ENCODE measurements around the gene EVC2.
"Not testable (repeated sequence)": the region's sequence is repeated elsewhere in the genome, so short reads cannot be mapped to it uniquely, and the experiment has no call there.

EVC2 gene

DNA sequence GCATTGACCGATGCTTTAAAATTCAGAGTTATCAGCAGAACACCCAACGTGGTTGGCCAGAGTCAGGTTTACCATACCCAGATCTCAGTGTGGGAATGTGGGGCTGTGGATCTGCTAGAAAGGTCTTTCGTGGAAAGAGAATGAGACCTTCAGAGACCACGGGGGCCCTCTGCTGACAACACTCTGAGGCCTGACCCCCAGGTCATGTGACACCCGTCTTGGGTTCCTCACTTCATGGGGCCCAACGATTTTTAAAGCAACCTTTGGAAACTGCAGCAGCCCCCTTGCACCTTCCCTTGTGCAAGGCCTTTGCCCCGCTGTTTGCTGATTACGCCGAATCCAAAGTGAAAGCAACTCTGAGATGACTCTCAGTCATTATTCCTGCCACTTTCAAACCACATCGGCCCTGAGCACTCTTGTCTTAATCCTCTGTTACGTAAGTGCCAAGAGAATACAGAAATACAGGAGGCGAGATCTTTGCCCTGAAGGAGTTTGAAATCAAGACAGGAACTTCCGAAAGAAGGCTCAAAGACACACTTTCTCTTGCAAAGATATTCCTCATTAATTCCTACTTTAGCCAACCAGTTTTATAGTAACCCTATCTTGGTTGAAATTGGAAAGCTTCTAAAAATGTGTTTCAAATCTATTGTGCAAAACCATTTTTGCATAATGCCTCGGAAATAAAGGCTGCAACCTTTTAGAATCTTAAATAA lies 88.3 kb downstream of the EVC2 start:
- no peak for DNase-seq (ENCODE audit: low spot score)

DNA sequence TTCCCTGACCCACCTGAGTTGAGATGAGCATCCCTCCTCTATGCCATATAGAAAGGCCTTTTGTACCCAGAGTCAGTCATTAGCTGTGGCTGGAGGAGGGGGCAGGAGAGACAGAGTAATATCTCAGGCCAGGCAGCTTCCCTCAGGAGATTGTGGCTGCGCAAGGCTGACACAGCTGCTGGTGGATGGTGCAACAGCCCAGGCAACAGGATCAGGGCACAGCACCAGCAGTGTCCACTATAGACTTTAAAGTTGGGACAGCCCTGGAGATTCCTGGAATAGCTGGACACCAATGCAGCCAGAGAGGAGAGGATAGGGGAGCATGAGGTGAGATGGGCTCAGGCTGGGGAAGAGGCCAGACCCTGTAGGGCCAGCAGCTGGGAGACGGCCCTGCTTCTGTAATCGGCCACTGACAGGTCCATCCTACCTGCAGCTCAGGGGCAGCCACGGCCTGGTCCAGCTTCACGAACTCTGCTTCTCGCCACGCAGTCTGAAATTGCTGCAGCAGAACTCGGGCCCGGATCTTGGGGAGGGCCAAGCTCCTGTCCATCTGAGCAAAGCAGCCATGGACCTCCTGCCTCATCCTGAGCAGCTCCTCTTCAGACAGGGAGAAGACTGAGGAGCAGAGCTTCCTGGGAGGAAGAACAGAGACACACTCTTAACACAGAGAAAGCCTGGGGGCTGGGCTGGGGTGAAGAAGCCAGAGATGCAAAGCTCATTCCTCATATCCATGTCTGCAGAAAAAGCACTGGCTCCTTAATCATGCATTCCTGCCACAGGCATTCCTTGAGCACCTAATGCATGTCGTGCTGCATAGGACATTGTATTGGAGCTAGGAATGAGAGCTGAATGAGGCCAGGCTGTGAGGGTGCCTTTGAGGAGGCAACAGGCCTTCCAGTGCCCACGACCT lies 90.1 kb downstream of the EVC2 start:
- DNase-seq (ENCODE audit: low spot score): no peak

DNA sequence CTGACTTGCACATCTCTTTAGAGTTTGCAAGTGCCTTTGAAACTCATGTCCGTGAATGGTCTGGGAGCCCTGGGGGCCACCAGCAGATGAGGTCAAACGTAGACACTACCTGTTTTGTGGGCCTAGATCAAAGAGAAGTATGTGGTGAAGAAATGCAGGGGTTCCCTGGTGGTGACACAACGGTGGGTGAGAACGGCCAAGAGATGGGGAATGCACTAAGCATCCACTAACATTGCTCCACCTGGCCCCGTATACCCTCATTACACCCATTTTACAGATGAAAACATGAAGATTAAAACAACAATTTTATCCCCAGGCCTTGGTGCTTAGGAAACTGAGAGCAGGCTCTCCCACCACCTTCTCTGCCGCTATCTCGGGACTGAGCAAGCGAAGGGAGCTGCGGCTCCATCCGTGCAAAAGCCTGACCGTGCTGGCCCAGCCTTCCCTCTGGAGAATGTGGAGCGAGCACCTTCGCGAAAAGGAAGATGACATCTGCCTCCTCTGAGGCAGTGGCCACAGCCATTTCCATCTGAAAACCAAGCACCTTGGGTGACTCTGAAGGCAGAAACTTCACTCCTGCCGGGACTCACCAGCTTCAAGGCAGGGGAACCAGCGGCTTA lies 91.9 kb downstream of the EVC2 start:
- no peak for DNase-seq (ENCODE audit: low spot score)

DNA sequence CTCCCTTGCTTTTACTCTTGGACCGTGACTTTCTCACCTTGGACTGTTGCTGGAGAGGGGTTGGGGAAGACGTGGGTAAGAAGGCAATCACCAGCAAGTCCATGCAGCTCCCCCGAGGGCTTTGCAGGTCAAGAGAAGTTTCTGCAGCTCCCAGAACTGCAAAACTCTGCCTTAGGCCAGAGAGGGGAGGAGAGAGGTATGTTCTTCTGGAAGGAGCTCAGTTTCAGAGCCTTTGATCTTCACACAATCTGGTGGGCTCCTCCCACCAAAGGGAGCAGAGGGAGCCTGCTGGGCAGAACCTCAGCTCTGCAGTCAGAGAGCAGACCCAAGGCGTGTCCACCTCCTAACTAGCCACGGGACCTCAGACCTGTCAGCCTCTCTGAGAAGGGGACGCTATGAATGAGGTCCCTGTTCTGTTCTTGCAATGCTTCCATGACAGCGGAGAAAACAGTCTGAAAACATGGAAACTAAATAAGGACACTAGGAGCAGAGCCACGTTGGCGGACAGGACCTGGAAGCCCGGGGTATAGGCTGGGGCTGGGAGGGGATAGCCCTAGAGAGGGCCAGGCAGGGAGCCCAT lies 92.8 kb downstream of the EVC2 start:
- DNase-seq (ENCODE audit: low spot score): peak; percentile 10

DNA sequence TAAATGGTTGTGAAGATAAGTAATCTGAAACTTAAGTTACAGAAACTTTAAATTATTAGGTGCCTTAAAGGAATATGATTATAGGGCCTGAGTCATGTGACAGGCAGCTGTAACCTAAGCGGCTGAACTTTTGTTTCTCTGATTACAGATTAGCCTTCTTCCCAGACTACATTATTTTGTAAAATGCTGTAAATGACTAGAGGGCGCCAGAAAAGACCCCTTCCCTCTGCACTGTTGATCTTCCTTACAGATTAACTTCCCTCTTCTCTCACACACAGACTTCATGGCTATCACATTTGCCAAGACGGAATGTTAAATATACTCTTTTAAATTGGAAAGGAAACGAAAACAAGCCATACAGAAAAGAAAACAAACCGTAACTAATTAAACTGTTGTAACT lies 96.6 kb downstream of the EVC2 start:
- DNase-seq (ENCODE audit: low spot score): no peak

DNA sequence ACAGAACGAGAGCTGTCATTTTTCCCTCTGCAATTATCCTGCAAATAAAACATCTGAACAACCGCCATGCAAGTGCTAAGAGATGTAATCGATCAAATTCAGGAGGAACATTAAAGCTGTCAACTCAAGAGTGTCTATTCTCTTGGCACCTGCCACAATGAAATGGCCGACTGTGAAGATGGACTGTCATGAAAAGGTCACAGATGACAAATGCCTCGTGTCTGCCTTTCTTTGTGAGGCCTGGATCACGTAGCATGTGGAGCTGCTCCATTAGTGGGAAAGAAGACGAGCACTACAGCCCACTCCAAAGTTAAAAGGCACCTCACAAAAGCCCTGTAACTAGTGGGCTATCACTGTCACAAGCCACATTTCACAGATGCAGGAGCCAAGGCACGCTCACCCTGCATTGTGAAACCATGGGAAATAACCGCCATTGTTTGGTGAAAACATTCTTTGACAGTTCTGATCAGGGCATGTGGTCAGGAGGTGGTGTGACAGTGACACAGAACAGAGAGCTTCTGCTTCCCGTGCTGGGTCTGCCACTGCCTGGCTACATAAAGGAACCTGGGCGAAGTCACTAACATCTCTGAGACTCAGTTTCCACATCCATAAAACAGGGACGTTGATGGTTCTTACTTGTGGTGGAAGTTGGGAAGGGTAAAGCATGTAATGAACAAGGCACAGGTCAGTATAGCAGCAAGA lies 98.9 kb downstream of the EVC2 start:
- no peak for DNase-seq (ENCODE audit: low spot score)

DNA sequence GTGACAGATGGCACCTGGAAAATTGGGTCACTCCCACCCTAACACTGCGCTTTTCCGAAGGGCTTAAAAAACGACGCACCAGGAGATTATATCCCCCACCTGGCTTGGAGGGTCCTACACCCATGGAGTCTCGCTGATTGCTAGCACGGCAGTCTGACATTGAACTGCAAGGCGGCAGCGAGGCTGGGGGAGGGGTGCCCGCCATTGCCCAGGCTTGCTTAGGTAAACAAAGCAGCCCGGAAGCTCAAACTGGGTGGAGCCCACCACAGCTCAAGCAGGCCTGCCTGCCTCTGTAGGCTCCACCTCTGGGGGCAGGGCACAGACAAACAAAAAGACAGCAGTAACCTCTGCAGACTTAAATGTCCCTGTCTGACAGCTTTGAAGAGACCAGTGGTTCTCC lies 114.5 kb downstream of the EVC2 start:
- DNase-seq (ENCODE audit: low spot score): not testable (repeated sequence)

DNA sequence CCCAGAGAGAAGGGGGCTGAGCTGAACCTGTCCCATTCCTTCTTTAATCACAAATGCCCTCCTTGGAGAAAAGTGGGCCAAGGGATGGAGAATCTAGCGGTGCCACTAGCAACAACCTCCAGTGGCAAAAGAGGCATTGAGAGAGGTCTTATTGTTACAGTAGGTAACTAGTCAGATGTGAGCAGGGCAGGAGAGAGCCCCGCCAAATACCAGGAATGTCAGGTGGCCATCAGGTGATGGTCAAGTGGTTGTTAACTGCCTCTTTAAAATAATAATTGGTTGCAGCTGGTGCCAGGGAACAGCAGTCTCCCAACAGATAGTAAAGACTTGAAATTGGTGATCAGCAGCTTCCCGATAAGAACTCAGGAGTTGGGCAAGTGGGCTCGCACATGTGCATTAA lies 116.1 kb downstream of the EVC2 start:
- no peak for DNase-seq (ENCODE audit: low spot score)

DNA sequence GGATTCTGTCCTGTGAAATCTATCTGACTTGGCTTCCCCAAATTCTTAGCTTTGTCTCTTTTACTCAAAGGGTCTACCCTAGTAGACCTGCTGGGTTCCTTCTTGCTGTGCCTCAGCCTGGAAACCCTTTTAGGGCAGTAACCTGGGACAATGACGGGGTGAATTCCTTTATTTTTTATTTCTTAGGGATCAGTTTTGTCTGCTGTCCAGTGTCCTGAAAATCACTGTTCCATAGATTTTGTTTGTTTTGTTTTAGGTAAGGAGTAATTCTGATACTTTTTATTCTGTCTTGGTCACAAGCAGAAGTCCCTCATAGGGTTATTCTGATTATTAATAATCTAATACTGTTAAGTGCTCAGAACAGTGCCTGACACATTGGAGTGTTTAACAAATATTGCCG lies 118.9 kb downstream of the EVC2 start:
- DNase-seq (ENCODE audit: low spot score): no peak

DNA sequence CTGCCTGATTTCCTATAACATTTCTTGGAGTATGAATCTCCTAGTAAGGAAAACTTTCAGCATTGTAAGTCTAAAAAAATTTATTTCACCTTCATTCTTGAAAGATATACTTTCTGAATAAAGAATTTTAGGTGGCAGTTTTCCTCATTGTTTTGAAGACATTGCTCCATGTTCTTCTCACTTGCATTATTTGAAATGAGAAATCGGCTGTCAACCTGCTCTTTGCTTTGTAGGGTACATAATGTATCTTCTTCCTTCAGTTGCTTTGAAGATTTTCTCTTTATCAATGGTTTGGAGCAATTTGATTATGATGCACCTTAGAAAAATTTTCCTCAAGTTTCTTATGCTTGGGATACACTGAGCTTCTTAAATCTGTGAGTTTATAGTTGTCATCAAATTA lies 120.3 kb downstream of the EVC2 start:
- DNase-seq (ENCODE audit: low spot score): no peak

DNA sequence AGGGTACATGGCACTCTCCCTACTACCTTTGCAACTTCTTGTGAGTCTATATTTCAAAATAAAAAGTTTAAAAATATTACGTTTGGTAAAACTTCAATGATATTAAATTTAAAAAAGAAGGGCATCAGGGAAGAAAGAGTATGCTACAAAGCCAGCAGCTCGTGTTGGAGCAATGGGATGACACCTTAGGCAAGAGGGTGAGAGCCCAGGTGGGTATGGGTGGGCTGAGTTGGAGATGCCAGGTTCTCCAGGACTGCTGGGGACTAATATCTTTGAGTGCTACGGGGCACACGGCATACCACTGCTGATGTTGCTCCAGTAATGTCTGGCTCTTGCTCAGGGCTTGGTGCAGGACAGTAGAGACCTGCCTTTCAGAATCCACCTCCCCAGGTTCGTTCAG lies 132.4 kb downstream of the EVC2 start:
- no peak for DNase-seq (ENCODE audit: low spot score)

DNA sequence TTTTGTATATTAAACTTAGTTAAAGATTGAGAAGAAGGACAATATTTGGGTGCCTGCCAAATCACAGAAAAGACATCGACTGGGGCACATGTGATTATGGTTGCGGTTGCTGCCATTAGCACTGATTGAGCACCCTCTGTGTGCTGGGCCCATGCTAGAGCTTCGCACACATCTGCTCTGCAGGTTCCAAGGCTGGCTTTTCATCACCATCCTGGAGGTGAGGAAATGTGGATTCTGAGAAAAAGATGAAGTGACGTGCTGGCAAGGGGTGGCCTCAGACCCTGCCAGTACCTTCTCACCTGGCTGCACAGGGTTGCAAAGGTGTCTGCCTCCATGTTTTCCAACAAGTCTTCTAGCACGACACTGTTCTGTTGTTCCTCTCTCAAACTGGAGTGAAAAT lies 134.0 kb downstream of the EVC2 start:
- DNase-seq (ENCODE audit: low spot score): no peak

DNA sequence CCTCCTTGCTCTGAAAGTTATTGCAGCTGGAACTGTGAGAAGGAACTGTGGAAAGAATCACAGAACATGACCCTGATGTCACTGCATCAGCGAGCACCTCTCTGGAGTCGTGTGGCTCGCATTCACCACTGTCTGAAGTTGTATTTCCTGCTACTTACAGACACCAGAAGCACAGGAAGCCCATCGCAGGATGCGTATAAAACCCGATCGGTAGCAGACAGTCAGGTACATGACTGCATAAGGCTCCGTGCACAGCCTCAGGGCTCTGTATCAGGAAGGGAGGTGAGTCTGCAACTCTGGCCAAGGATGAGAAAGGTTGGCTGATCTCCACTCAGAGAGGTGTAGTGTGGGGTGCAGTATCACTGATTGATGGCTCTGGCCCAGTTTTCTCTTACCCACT lies 134.4 kb downstream of the EVC2 start:
- DNase-seq (ENCODE audit: low spot score): no peak

DNA sequence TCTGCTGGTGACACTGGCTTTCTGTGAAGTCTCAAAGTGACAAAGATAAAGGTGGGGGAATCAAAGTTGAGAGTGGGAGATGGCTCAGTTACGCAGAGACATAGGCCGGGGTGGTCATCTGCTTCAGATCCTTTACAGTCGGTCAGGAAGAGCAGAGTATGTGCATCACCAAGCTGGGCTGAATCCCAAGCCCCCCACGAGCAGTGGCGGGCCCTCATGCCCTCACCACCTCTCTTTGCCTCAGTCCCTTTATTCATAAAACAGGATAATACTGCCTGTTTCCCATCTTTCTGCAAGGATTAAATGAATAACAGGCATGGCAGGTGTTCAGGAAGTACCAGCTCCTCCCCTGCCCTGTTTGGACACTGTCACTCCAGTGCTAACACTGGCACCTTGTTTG lies 135.6 kb downstream of the EVC2 start:
- DNase-seq (ENCODE audit: low spot score): no peak

DNA sequence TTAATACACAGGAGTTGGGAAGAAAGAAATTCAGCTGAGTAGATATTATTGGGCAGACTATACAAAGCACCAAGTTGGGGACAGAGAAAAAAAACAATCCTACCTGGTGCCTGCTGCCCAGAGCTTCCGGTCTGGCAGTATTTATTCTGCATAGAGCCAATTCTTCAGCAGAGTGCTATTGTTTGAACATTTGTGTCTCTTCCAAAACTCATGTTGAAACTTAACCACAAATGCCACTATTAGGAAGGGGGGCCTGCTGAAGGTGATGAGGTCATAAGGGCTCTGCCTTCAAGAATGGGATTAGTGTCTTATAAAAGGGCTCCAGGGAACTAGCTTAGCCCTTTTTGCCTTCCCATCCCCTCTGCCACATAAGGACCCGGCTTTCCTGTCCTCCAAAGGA lies 136.2 kb downstream of the EVC2 start:
- DNase-seq (ENCODE audit: low spot score): no peak

DNA sequence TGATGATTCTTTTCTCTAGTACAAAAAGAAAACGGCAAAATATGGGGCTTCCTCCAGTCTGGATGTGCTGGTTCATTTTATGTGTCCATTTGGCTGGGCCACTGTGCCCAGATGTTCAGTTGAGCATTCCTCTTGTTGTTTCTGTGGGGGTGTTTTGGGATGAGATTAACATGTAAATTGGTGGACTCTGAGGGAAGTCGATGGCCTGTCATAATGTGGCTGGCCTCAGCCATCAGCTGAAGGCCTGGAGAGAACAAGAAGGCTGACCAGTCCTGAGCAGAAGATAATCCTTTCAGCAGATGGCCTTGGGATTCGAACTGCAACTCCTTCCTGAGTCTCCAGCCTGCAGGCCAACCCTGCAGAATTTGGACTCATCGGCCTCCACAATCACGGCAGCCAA lies 136.7 kb downstream of the EVC2 start:
- no peak for DNase-seq (ENCODE audit: low spot score)

DNA sequence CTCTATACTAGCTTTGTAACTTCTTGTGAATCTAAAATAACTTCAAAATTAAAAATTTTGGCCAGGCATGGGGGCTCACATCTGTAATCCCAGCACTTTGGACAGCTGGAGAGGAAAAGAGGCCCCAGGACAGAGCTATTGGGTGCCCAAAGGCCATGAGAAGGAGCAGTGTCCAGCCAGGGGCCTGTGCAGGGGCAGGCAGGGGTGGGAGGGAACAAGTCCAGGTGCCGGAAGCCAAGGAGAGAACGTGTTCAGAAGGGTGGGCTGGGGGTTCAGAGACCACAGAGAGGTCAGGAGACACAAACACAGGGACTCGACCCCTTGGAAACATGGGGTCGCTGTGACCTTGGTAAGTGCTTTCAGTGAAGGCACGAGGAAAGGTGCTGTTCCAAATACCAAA lies 138.9 kb downstream of the EVC2 start:
- no peak for DNase-seq (ENCODE audit: low spot score)

DNA sequence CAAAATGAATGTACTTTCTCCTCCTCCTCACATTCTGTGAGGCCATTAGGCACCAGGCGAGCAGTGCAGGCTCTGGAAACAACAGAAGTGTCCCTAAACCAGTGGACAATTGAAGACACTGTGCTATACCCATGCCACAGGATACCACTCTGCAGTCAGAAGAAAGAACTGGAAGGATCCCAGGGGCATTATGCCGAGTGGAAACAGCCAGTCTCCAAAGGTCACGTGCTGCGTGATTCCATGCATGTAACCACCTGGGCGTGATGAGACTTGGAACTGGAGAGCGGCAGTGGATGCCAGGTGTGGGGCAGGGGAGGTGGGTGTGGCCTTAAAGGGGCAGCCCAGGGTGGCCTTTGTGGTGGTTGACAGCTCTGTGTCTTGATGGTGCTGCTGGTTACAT lies 139.4 kb downstream of the EVC2 start:
- no peak for DNase-seq (ENCODE audit: low spot score)

DNA sequence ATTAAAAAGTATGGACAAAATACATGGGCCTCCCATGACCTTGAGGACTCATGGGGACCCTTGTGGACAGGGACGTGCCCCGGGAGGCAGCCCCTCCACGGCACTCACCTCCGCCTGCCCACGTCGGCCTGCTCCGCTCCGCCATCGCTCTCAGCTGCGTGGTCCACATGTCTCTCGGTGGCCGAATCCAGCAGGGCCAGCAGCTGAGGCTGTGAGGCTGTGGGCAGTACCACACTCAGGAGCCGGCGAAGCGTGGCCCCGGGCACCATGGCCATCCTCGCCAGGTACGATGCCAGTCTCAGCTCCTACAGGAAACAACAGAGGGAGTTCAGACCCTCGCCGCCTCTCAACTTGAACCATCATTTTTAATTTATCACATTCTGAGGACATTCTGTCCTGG lies 140.0 kb downstream of the EVC2 start:
- DNase-seq (ENCODE audit: low spot score): no peak

DNA sequence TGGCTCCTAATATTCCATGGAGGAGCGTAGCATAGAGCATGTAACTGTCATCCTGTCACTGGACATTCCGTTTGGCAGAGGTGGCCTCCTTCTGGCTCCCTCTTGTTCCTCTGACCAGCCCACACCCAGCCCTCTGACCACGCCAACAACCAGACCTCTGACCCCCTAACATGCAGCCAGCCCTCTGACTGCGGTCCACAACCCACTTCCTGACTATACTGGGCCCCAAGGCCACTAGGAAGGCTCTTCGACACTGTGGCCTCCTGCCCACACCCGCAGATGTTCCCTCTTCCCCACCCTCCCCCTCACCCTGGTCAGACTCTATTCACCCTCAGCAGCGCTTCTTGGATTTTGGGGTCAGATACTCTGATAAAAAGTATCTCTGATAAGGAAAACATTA lies 141.4 kb downstream of the EVC2 start:
- DNase-seq (ENCODE audit: low spot score): no peak

DNA sequence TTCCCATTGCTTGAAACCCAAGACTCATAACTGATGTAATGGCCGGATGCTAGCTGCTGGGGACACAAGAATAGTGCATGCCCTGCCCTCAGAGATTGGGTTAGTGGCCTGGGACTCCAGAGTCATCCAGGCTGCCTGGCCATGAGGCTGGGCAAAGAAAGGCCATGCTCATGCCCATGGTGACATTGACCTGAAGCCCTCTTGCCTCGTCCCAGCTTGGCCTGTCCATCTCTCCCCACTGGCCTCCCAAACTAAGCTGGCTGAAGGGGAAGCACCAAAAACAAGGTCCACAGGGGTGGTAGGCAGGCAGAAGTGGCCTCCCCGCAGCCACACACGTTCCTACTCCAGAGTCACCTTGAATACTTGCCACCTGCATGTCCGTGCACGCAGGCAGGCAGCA lies 141.8 kb downstream of the EVC2 start:
- no peak for DNase-seq (ENCODE audit: low spot score)

DNA sequence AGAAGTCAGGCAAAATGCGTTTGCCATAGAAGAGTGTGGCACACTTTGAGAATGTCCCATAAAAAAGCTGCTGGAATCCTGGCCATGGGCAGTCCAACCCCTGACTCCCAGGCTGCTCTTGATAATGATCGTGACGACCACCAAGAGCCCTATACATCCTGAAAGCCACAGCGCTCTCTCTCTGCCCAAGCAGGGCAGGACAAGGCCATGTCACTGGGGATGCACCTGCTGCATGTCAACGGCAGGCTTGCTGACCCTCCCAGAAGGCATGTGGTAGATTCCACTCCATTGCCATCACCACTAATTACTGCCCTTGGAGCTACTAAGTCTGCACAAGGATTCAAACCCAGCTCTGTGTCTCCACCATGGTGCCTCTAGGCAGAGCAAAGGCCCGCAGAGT lies 144.5 kb downstream of the EVC2 start:
- no peak for DNase-seq (ENCODE audit: low spot score)

Measured in COLO829 (cell line).